ENCODE measurements around the gene WWP2.

Gene WWP2

GRCh38 chr16:69890114-69890891 is 128.2 kb downstream of the WWP2 start:
- DNase-seq (ENCODE audit: low spot score) = peak; percentile 24

GRCh38 chr16:69890892-69891282 is 128.8 kb downstream of the WWP2 start:
- no peak for DNase-seq (ENCODE audit: low spot score)

GRCh38 chr16:69892378-69892777 is 130.2 kb downstream of the WWP2 start:
- DNase-seq (ENCODE audit: low spot score) = no peak

GRCh38 chr16:69893106-69893505 is 131.0 kb downstream of the WWP2 start:
- no peak for DNase-seq (ENCODE audit: low spot score)

GRCh38 chr16:69894676-69895075 is 132.5 kb downstream of the WWP2 start:
- no peak for DNase-seq (ENCODE audit: low spot score)

GRCh38 chr16:69903865-69904415 is 141.8 kb downstream of the WWP2 start:
- DNase-seq (ENCODE audit: low spot score) = no peak

- DNase-seq (ENCODE audit: low spot score) = no peak
Measured at GRCh38 chr16:69904495-69905170, 142.5 kb downstream of the WWP2 start.

- no peak for DNase-seq (ENCODE audit: low spot score)
Measured at GRCh38 chr16:69905171-69905555, 143.0 kb downstream of the WWP2 start.

- DNase-seq (ENCODE audit: low spot score) = peak; percentile 40
Measured at GRCh38 chr16:69906838-69907401, 144.8 kb downstream of the WWP2 start.

GRCh38 chr16:69909043-69909442 is 146.9 kb downstream of the WWP2 start:
- no peak for DNase-seq (ENCODE audit: low spot score)

GRCh38 chr16:69909760-69910159 is 147.6 kb downstream of the WWP2 start:
- DNase-seq (ENCODE audit: low spot score) = no peak

- no peak for DNase-seq (ENCODE audit: low spot score)
Measured at GRCh38 chr16:69910964-69911363, 148.8 kb downstream of the WWP2 start.

- DNase-seq (ENCODE audit: low spot score) = no peak
Measured at GRCh38 chr16:69916462-69916861, 154.3 kb downstream of the WWP2 start.

GRCh38 chr16:69917311-69917710 is 155.2 kb downstream of the WWP2 start:
- no peak for DNase-seq (ENCODE audit: low spot score)

GRCh38 chr16:69917739-69918138 is 155.6 kb downstream of the WWP2 start:
- peak; percentile 84 for DNase-seq (ENCODE audit: low spot score)

GRCh38 chr16:69918241-69918640 is 156.1 kb downstream of the WWP2 start:
- DNase-seq (ENCODE audit: low spot score) = no peak

GRCh38 chr16:69921127-69921526 is 159.0 kb downstream of the WWP2 start:
- no peak for DNase-seq (ENCODE audit: low spot score)

GRCh38 chr16:69922200-69922599 is 160.1 kb downstream of the WWP2 start:
- peak; percentile 56 for DNase-seq (ENCODE audit: low spot score)

GRCh38 chr16:69924041-69924775 is 162.1 kb downstream of the WWP2 start:
- DNase-seq (ENCODE audit: low spot score) = peak; percentile 66

GRCh38 chr16:69924777-69925191 is 162.7 kb downstream of the WWP2 start:
- peak; percentile 93 for DNase-seq (ENCODE audit: low spot score)

GRCh38 chr16:69925311-69925710 is 163.2 kb downstream of the WWP2 start:
- DNase-seq (ENCODE audit: low spot score) = no peak

- no peak for DNase-seq (ENCODE audit: low spot score)
Measured at GRCh38 chr16:69926241-69926640, 164.1 kb downstream of the WWP2 start.

All from hepatic stellate cell (primary cell).